ENCODE data around the gene TRIM33. TPM values are rescaled to one million over a fixed set of nuclear protein-coding genes. Genes with fewer than 3 reads are reported as not detected.

The TRIM33 gene
- total and polyA plus RNA-seq, 2 of the 13 experiments (the other 11 are each of a cell fraction or from before 2014, with no cell fraction given): 35.5 to 42.2 TPM

DNA sequence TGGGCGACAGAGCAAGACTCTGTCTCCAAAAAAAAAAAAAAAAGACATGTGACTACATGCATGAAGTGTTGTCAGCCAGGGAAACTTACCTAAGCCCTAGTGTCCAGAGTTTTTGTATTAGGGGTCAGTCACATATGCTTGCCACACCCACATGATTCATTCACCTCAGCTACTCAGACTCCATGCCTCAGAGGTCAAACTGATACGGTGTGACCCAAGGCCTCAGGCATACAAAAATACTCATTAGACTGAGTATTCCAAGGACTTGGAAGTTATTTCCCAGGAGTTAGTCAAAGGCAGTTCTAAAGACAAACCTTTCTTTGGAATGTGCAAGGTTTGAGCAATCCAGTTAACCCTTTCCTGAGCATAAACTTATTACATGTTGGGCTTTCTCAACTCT lies 6.3 kb upstream of the TRIM33 start (continued):
- TF ChIP-seq, protein P1, sequence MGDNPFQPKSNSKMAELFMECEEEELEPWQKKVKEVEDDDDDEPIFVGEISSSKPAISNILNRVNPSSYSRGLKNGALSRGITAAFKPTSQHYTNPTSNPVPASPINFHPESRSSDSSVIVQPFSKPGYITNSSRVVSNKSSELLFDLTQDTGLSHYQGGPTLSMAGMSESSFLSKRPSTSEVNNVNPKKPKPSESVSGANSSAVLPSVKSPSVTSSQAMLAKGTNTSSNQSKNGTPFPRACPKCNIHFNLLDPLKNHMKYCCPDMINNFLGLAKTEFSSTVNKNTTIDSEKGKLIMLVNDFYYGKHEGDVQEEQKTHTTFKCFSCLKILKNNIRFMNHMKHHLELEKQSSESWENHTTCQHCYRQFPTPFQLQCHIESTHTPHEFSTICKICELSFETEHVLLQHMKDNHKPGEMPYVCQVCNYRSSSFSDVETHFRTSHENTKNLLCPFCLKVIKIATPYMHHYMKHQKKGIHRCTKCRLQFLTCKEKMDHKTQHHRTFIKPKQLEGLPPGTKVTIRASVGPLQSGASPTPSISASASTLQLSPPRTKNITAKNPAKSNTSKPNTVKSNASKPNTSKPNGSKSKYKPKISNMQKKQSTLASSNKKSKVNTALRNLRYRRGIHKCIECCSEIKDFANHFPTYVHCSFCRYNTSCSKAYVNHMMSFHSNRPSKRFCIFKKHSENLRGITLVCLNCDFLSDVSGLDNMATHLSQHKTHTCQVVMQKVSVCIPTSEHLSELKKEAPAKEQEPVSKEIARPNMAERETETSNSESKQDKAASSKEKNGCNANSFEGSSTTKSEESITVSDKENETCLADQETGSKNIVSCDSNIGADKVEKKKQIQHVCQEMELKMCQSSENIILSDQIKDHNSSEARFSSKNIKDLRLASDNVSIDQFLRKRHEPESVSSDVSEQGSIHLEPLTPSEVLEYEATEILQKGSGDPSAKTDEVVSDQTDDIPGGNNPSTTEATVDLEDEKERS (CRISPR knock-in tag; IDR thresholded peaks at IDR 0.05): no peak
- TF ChIP-seq DNMT1 (CRISPR knock-in tag; IDR thresholded peaks at IDR 0.05) (no peak), FOSL2 (CRISPR knock-in tag; IDR thresholded peaks at IDR 0.05) (peak; percentile 33; the same call in 1 of the 2 replicates), SYNCRIP (IDR thresholded peaks at IDR 0.05; ENCODE audit: insufficient read depth, low read depth, low read length) (no peak), ZNF276 (CRISPR knock-in tag; IDR thresholded peaks at IDR 0.05; ENCODE audit: low read depth) (no peak), ZSCAN29 (CRISPR knock-in tag; conservative IDR thresholded peaks at IDR 0.05) (no peak)

- 81% methylated on average over 11 of the region's 11 CpGs for WGBS (ENCODE audit: low lambda C conversion rate)
- FAIRE-seq (no peak), ATAC-seq (no peak), DNase-seq (ENCODE audit: low spot score) (no peak)
- POLR2A ChIA-PET: interaction anchor here (2.3 kb wide), 1 partner anchor 77 kb away, joined by 9 read pairs; no protein-coding TSS in a partner anchor
- H2AFZ ChIP-seq (ENCODE audit: low read length): no peak overlapping the region
- peaks cover 33% of the 10 kb centered on the region for H3K4me1 ChIP-seq (ENCODE audit: insufficient read depth, low read length)
- BruUV-seq (replicated peaks): no TSS peak
- peaks cover 21% of the 10 kb centered on the region for H4K20me1 ChIP-seq (ENCODE audit: insufficient read depth, low read length)
- peaks cover 37% of the 10 kb centered on the region for H3K79me2 ChIP-seq (ENCODE audit: insufficient read depth, low read length)
- peak overlapping the region in 2 of 3 experiments; percentile 93 to 95; a peak in 3 of 6 replicates for H3K4me3 ChIP-seq (replicated peaks in 1 of 3; ENCODE audit: insufficient read depth in 1 of 3, low read depth in 2 of 3, low read length in 3 of 3)
- H3K27ac ChIP-seq (ENCODE audit: extremely low read length, insufficient read depth, low read length): no peak overlapping the region
- in situ Hi-C loops (cut with HindIII; ENCODE audit: extremely low pct_ligation_motif_present, low pct_unique_long_range_greater_than_20kb) (no loop called here), intact Hi-C loops (cut with micrococcal nuclease; ENCODE audit: unreplicated experiment) (loop anchor here (1.0 kb wide), 1 partner anchor 69 kb away; the partner anchor contains the start of gene BCAS2)
- CTCF ChIA-PET (ENCODE audit: low intra/inter-chr PET ratio, low total read pairs): no interaction called here
- TF ChIP-seq ZNF121 (CRISPR knock-in tag; IDR thresholded peaks at IDR 0.05): peak; percentile 56; the same call in 1 of the 2 replicates
- no peak for TF ChIP-seq ZNF782 (CRISPR knock-in tag; IDR thresholded peaks at IDR 0.05; ENCODE audit: borderline replicate concordance)
- H3K36me3 ChIP-seq (replicated peaks in 1 of 2; ENCODE audit: control insufficient read depth in 1 of 2, insufficient read depth in 2 of 2, low read length in 2 of 2): no peaks in the 10 kb centered on the region
- peak overlapping the region; percentile 77 for H3K4me2 ChIP-seq (ENCODE audit: low read depth, low read length)
- peak overlapping the region; percentile 91; the same call in 1 of the 2 replicates for H3K9ac ChIP-seq (ENCODE audit: insufficient read depth, low read depth, low read length)
- H3K9me3 ChIP-seq (ENCODE audit: low read length): no peaks in the 10 kb centered on the region
- no peaks in the 10 kb centered on the region for H3K27me3 ChIP-seq (ENCODE audit: control insufficient read depth in 1 of 2, insufficient read depth in 2 of 2, low read length in 2 of 2)
Observed at GRCh38 chr1:114512595-114513280, 1.7 kb upstream of the TRIM33 start.
